Nucleus accumbens (tissue), 56 donors: ENCODE data around the gene TCHH.

Experiments
- DNase-seq, 56 donors: peaks; one replicate each; lab custom pipeline; 2025; lab: John Stamatoyannopoulos, UW

Gene TCHH

DNA sequence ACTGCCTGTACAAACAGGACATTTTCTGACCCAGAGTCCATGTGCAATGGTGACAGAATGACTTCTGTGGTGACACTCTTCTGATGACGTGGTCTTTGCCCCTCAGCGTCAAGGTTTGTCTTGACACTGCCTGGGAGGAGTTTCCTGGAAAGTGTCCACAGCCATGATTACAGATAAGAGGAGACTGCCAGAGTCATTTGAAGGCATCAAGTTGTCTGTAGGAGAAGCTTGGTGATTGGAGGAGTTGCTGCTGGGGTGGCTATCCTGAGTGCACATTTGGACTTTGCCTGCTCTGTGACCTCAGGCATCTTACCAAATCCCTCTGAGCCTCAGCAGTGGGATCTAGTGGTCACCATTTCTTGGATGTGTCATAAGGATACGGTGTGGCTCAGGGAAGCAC lies 44.1 kb downstream of the TCHH start:
- no peak for DNase-seq

DNA sequence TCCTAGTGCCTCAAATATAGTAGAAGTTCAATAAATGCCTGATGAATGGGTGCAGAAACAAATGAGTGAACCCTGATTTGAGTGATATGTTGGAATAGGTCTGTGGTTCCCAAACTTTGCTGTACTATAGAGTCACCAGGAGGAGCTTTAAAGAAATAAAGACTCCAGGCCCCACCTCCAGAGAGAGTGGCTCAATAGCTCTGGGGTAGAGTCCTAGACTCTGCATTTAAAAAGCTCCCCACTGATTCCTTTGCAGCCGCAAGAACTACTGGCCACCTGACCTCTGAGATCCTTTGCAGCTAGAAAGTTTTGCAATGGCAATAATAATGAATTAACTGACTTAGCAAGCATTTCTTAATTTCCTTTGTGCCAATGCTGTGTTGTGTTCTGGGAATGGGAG lies 47.3 kb downstream of the TCHH start:
- DNase-seq, result no peak

DNA sequence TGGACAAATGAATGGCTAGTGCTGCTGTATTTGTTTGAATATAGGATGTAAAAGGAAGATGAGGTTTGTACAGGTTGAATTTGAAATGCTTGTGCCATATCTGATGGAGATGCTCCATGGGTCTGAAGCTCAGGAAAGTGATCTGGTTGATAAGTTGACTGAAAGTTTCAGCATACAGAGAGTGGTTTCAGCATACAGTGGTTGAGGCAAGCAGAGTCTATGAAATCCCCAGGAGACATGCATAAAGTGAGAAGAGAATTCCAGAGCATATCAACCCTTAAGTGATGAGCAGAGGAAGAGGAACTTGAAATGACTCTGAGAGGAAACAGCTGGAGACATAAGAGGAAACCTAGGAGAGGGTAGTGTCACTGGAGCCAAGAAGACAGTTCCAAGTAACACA lies 48.1 kb downstream of the TCHH start:
- DNase-seq, result no peak

GRCh38 chr1:152061952-152062351 lies 53.3 kb downstream of the TCHH start:
- no peak for DNase-seq
